Measurements from ENCODE around the gene ATF3.

Gene ATF3

GRCh38 chr1:212608392-212608958, at the start of gene ATF3:
Gene ATF3, plus strand, starts transcription at chr1:212608761. Its CDS starts 6,261 bp downstream, at chr1:212615022.
- peak; percentile 85 to 90 for DNase-seq

DNA sequence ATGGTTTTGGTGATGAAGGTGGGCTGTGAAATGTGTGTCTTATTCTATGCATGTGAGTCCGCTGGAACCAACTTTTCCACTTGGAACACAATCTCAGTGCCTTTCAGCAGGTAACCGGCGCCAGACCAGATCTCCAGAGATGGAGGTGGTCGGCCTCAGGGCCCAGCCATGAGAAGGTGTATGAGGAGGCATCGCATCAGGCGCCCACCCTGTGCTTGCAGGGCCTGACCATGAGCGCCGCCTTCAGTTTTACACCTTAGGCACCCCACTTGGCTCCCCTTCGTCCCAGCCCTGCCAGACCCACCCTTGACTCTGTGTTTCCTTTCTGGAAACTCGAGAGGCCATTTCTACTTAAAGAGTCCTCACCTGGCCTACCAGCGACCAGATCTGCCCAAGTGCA, 48.6 kb upstream of the ATF3 start:
- DNase-seq: no peak

- no peak for DNase-seq
Observed at GRCh38 chr1:212560933-212561460, 47.6 kb upstream of the ATF3 start.

- no peak for DNase-seq
Observed at GRCh38 chr1:212561501-212561931, 47.0 kb upstream of the ATF3 start.

- no peak for DNase-seq
Observed at GRCh38 chr1:212562771-212563170, 45.8 kb upstream of the ATF3 start.

- DNase-seq: no peak
Observed at GRCh38 chr1:212565079-212565478, 43.5 kb upstream of the ATF3 start.

DNA sequence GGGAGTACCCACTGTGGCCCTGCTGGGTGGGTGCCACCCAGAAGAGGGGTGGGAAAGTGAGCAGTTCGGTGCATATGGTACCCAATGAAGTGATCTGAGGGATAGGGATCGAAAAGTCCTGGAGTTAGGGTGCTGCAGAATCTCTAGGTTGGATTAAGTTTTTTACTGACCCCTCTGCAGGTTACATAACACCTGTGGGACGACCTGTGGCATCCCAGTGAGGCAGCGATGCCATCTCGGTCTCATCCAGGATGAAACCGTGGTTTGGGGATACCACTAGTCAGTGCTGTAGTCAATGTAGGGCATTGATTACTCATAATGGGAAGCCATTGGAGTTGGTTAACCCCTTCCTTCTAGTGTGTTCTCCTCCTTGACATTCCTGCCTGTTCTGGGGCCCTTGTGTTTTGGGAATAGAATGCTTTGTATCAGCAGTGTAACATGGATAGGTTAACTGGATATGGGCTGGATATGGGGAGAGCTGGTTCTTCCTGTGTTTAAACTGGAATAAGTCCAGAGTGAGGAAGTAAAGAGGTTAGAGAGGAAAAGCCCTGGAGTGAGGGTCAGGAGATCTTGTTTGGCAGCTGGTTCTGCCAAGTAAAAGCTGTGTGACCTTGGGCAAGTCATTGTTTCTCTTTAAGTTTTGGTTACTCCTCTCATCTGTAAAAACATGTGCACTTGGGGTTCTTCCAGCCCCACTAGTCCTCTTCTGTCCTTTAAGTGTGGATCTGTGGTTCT, 42.8 kb upstream of the ATF3 start:
- DNase-seq: no peak

GRCh38 chr1:212566522-212567479, 41.8 kb upstream of the ATF3 start:
- DNase-seq: peak; percentile 55 to 79

DNA sequence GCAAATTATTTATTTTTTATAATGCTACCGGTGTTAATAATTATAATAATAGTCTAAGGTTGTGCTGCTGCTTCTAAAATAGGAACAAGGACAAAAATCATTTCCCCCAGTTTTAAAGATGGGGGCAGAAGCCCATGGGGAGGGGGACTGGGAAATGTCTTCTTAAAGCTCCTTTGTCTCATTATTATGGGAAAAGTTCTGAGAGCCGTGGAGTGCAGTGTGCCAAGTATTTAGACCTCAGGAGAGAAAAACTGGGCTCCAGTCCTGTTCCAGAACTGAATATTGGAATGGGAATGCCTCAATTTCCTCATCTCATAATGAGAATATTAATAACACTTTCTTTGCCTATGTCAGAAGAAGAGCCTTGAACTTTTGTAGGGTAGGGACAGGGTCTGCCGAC, 40.9 kb upstream of the ATF3 start:
- DNase-seq: no peak

- DNase-seq: no peak
Observed at GRCh38 chr1:212568978-212569537, 39.5 kb upstream of the ATF3 start.

DNA sequence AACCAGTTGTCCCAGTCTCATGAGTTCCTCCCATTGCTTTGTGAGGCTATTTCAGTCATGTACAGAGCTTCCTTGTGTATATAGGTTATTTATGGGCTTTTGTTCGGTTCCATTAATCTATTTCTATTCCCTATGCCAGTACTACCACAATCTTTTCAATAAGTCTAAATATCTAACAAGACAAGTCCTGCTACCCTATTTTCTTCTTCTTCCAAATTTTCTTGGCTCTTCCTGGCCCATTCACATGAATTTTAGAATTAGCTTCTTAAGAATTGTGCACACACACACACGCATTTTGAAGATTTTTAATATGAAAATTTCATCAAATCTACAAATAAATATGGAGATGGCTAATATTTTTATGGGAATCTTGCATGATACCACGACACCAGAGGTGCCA, 33.8 kb upstream of the ATF3 start:
- no peak for DNase-seq

- DNase-seq: no peak
Observed at GRCh38 chr1:212575333-212575732, 33.2 kb upstream of the ATF3 start.

GRCh38 chr1:212578041-212578440, 30.5 kb upstream of the ATF3 start:
- no peak for DNase-seq

- DNase-seq: no peak
Observed at GRCh38 chr1:212581034-212581433, 27.5 kb upstream of the ATF3 start.

DNA sequence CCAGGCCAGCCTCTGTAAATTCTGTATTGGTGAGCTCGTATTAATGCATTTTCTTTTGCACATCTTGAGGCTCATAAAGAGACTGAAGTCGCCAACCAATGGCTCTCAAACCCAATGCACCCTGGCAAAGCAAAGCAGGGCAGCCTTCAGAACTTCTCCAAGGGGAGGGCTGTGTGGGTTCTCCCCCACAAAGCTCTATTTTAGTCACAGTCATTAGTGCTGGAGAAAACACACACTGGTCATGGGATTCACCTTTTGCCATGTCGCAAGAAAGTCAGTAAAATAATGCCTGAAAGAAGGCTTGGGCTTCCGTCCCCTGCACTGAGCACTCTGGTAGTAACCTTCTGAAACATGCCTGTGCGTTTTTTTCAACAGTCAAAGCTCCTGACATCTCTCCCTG, 26.3 kb upstream of the ATF3 start:
- DNase-seq: no peak

DNA sequence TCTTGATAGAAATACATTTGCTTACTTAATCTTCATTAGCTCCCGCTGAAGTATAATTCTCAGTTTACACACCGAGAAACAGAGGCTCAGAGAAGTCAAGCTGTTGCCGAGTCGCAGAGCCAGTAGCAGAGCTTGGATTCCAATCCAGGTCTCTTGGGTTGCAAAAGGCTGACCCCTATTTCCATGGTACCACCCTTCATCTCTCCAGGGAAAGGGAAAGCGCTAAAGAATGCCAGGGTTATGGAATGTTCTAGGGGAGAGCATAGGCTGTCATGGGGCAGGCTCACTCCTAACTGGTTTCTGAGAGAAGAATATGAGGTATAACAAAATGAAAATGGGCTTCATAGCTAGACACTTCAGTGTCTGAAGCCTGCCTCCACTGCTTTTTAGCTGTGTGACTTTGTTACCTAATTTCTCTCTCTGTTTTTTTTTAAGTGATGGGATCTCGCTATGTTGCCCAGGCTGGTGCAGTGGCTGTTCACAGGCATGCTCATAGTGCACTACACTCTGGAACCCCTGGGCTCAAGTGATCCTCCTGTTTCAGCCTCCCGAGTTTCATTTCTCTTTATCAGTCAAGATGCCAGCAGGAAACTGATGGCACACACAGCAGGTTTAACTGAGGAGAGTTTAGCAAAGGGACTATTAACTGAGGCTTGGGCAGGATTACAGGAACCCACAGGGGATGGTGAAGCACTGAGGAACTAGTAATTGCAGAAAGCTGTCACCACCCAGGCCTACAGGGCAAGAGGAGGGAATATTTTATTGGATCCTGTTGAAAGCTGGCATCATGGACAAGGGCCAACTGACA, 25.5 kb upstream of the ATF3 start:
- no peak for DNase-seq

- no peak for DNase-seq
Observed at GRCh38 chr1:212583643-212584042, 24.9 kb upstream of the ATF3 start.

- DNase-seq: no peak
Observed at GRCh38 chr1:212584092-212584886, 24.3 kb upstream of the ATF3 start.

DNA sequence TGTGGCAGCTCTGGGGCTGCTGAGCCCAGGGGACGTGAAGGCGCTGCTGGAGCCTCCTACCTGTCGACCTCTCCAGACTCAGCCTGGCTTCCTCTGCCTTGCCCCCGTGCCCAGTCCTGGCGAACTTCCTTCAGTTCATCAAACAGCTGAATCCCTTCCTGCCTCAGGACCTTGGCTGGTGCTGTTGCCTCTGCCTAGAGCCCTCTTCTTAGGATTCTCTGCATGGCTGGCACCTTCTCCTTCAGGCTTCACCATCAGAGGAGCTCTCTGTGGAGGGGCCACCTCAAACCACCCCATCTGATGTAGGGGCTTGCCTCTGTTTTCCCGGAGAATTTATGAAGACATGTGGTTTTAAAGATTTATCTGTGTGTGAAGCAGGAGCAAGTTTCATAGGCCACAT, 23.4 kb upstream of the ATF3 start:
- no peak for DNase-seq

GRCh38 chr1:212586206-212587015, 22.1 kb upstream of the ATF3 start:
- DNase-seq: no peak
